GM21515 (cell line): ENCODE data around the gene H2AZ2.
"Not testable (repeated sequence)": the region's sequence is repeated elsewhere in the genome, so short reads cannot be mapped to it uniquely, and the experiment has no call there.

ENCODE experiments used
- ATAC-seq: cut with Tn5 transposase; IDR thresholded peaks from one replicate; pipeline ENCODE4 v1.9.1; 2021; ENCODE audit not compliant: unreplicated experiment

The H2AZ2 gene

GRCh38 chr7:44787762-44788161 lies 60.1 kb downstream of the H2AZ2 start:
- ATAC-seq: no peak

- no peak for ATAC-seq
These were observed 60.8 kb downstream of the H2AZ2 start for GRCh38 chr7:44787041-44787440.

GRCh38 chr7:44785218-44785617 lies 62.7 kb downstream of the H2AZ2 start:
- ATAC-seq: not testable (repeated sequence)

GRCh38 chr7:44784364-44784763 lies 63.5 kb downstream of the H2AZ2 start:
- no peak for ATAC-seq

- ATAC-seq: no peak
These were observed 64.5 kb downstream of the H2AZ2 start for GRCh38 chr7:44783407-44783806.

GRCh38 chr7:44782460-44782859 lies 65.4 kb downstream of the H2AZ2 start:
- ATAC-seq: no peak
